HG02678 (cell line): ENCODE data around the gene CDH4.

ENCODE experiments used
- ATAC-seq: cut with Tn5 transposase; IDR thresholded peaks from one replicate; pipeline ENCODE4 v1.9.1; 2021; ENCODE audit warnings: mild to moderate bottlenecking, moderate library complexity; ENCODE audit not compliant: unreplicated experiment

The CDH4 gene

DNA sequence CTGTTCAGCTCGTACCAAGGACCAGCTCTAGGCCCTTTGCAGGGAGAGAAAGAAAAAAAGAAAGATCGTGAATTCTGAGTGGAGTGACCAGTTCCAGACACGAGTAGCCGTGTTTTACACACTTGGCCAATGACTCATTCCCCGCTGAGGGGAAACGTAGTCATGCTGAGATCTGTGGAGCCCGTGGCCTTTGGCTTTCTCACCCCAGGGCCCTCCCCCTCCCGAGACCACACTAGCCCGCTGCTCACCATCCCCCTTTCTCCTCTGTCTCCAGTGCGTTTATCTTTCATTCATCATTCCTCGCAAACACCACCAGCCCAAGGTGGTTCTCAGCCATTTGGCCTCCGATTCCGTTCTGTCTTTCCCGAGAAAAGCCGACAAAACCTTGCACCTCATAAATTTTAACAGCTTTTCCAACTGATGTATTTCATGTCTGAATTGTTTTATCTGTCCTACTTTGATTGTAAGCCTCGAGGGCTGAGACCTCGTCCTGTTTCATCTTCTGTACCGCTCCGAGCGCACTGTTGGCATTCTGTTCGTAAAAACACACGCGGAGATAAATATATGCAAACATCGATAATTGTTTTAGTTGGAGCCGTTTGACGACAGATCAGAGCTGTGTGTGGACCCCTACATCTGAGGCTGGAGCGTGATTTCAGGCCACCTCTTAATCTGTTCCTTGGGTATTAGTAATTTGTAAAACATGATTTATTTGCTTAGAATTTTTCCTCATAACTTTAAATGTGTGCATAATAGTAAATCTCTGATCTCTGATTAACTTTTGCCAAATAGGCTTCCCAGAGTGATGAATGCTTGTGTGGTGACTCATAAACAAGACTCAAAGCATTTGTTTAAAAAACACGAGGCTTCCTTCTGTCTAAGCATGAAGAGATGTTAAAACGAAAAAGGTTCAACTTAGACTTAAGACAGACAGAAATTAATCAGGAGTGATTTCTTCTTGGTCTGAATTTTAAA is 336.6 kb downstream of the CDH4 start:
- ATAC-seq = no peak

DNA sequence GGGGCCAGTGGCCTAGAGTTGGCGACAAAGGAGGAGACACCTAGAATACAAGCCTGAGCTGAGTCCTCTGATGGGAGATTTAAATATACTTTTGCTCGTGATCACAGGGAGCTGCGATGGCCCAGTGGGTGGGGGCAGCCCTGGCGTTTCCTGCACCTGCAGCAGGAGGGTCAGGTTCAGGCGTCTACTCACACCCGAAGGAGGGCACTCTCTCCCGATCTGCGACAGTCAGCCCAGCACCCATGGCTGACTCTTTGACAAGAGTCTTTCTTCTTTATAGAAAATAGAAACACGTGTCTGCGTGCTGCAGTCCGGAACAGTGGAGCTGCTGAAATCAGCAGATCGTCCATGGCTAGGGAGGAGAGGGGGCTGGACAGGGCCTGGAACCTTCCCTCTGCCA is 338.2 kb downstream of the CDH4 start:
- ATAC-seq = no peak

DNA sequence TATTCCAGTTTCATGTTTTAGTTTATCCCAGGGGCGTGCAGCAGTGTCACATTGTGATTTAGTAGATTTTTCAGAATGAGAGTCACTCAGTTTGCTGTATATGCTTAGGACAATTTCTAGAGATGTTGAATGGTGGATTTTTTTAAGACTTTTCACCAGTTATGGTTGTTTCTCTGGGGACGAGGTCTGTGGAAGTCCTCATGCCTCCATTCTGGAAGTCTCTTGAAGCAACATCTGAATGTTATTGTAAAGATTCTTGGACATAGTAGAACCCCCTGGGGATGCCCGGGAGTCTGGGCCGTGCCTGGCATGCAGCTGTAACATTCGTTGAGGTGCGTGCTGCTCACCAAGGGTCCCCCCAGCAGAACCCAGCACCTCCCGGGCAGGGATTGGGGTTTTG is 341.5 kb downstream of the CDH4 start:
- no peak for ATAC-seq

DNA sequence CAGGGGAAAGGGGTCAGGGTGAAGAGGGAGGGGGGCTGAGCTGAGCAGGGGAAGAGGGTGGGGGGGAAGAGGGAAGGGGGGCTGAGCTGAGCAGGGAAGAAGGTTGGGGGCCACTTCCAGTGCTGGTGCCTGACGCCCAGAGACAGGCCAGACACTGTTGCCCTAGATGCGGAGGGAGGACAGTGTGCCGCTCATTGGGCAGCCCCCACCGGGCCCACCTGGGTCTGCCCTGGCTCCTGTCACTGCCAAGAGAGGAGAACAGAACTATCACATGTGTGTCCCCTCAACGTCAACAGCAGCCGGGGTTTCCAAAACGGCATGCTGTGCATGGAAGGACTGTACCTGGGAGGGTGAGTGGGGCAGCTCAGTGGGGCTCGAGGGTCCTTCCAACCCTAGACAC is 342.1 kb downstream of the CDH4 start:
- no peak for ATAC-seq

GRCh38 chr20:61595216-61595615 is 343.2 kb downstream of the CDH4 start:
- no peak for ATAC-seq

DNA sequence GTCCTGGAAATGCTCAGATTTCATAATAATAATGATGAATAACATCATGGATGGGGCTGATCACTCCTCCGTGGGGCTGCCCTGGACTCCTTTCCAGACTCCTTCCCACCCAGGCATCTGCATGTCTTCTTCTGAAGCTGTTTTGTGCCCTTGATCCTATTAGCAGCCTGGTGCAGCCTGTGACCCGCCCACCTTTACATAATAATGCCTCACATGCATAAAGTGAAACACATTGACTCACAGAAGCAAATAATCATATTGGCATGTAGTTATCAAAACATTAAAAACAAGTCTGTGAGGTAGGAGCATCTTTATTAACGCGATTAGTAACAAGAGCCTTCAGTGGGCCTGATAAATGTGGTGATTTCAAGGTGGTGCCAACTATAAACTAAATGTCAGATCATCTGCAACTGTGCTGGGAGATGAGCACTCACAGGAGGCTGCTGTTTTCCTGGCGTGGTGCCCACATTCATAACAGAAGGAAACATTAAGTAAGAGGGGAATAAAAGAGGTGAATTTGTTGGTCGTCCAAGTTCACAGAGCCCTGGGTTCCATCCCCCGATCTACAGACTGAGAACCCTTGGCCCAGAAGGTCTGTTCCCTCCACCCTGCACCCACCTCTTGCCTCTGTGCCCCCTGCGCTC is 344.7 kb downstream of the CDH4 start:
- no peak for ATAC-seq

DNA sequence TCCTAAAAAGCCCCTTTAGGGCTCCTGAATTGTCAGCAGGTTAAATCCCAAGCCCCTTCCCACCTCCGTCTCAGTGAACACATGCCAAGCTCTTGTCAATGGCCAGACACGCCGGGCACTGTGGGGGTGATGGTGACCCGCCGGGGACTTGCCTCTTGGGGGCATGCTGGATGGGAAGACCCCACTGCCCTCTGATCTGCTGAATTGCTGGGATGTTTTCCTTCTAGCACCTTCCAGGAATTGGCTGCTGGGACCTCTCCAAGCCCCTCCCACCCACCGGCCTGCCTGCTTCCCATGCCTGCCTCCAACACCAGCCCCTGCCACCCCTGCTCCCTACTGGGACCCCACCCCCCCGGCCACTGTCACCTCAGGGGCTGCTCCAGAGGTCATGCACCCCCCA is 345.9 kb downstream of the CDH4 start:
- ATAC-seq = no peak

DNA sequence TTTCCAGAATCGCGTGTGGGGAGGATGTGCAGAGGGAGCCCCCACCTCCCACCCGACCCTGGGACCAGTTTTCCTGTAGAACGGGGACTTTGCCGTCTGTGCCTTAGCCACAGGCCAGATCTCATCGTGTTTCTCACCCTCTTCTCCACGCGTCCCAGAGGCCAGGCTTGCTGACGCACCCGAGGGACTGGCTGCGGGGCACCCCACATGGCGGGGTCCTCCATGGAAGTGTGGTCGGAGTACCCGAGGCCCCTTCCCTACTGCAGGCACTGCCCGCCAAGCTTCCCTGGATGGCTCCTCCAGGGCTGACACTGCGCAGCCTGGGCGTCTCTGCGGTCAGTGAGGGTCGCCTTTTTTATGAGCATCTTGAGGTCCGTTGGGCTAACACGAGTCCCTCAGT is 346.5 kb downstream of the CDH4 start:
- no peak for ATAC-seq

GRCh38 chr20:61599061-61599531 is 347.0 kb downstream of the CDH4 start:
- no peak for ATAC-seq

GRCh38 chr20:61599541-61599992 is 347.5 kb downstream of the CDH4 start:
- no peak for ATAC-seq

- ATAC-seq = no peak
Observed at GRCh38 chr20:61600016-61600415, 348.0 kb downstream of the CDH4 start.

DNA sequence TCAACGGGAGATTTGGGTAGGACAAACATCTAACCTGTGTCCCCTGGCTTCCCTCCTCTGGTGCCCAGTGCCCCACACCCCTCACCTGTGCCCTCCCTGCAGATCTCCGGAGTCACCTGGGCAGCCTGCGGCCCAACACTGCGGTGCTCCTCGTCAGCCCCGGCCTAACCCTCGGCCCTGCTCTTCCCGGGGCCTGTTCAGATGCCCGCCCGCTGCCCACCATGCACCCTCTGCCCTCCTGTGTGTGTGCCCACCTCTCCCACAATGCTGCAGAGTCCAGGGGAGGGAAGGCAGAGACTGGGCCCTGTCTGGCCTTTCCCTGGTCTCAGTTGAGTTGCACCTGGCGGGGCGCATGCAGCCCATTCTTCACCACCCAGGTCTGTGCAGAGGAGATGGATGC is 349.3 kb downstream of the CDH4 start:
- ATAC-seq = no peak

- ATAC-seq = no peak
Observed at GRCh38 chr20:61601853-61602252, 349.8 kb downstream of the CDH4 start.

DNA sequence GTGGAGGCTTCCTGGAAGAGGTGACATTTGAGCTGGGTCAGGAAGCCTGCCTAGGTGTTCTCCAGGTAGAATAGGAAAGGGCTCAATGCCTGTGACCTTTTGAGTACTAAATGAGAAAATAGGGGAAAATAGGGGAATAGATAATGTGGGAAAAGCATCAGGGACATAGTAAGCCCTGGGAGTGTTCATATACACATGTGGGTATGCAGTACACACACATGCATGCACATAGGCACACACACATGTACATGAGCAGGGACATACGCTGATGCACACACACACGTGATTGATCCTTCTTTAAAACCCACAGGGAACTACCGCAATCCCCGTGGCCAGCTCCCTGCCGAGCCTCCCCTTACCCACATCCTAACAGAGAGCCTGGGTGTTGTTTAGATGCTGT is 351.7 kb downstream of the CDH4 start:
- ATAC-seq = no peak

- no peak for ATAC-seq
Observed at GRCh38 chr20:61604549-61604948, 352.5 kb downstream of the CDH4 start.

- ATAC-seq = no peak
Observed at GRCh38 chr20:61605283-61605682, 353.2 kb downstream of the CDH4 start.

DNA sequence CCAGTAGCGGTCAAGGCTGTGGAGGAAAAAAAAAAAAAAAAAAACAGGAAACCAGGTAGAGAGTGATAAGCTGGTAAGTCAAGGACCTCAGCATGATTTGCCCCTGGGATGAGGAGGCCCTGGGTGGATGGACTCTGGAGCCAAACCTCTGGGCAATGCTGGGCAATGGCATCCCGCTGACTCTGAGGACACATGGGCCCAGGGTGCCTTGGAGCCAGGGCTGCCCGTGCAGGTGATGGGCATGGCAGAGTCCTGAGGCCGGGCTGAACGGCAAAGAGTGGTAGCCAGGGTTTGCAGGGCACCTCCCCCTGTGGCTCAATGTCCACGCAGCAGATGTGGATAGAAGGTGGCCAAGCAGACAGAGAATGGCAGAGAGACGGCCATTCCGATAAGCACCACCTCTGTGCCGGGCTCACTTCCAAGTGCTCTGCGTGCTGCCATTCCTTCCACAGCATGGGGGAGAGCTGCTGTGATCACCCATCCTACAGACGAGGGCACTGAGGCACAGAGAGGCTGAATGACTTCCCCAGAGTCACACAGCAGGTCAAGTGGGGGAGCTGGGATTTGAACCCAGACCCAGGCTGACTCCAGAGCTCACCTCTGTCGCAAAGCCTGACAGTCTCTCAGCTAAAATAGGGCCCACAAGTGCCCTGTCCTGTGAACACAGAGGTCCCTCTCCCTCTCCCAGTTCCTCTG is 353.9 kb downstream of the CDH4 start:
- no peak for ATAC-seq

- ATAC-seq = no peak
Observed at GRCh38 chr20:61608275-61609085, 356.4 kb downstream of the CDH4 start.

- ATAC-seq = no peak
Observed at GRCh38 chr20:61609461-61609860, 357.4 kb downstream of the CDH4 start.

DNA sequence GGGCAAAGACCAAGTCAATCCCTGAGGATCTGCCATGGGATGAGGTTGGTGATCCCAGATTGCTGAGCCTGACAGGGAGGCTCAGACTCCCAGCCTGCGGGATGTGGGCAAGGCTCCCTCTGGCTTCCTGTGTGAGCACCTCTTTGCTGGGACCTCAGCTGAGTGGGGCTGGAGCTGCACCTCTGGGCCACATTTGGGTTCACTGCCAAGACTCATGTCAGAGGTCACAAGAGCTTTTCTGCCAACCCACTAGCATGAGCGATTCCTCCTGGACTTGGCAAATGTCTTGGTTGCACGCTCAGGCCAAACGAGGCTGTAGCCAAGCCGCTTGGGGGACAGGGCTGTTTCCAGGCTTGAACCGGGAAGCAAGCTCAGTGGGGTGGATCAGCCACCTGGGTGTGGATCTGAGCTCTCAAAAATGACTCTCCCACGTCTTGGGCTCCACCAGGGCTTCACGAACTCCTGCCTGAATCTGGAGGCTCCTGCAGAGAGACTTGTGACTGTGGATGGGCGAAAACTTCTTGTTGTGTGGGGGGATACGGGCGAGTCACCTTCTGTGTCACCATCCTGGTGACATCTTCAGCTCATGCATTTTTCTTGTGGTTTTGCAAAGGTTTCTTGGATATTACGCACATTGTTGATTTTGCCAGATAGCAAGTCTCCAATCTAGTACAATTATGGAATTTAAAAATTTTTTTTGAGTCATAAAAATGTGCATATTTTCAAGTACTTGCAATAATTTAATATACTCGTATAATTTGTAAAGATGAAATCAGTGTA is 359.5 kb downstream of the CDH4 start:
- no peak for ATAC-seq
